Astrocyte (in vitro differentiated cells and primary cell): ENCODE results near the gene NTSR1. TPM values are rescaled to one million over a fixed set of nuclear protein-coding genes. Genes with fewer than 3 reads are reported as not detected.
A peak's percentile ranks its signal among the peaks of the same experiment; 100 is the strongest.

Experiments
- DNase-seq: peaks from one replicate; pipeline ENCODE4 v3.0.0-alpha.2; 2010; ENCODE audit warnings: low read depth
- FAIRE-seq: peaks from 2 replicates; lab custom pipeline; 2011; peaks lifted over from hg19 to GRCh38; lab: Jason Lieb, UNC
- H2AFZ ChIP-seq: 2 replicates; pipeline ENCODE4 v1.6.0; 2012; ENCODE audit warnings: low read depth, low read length, inconsistent platforms
- H3K27ac ChIP-seq: 2 replicates; pipeline ENCODE4 v1.5.1; 2011; ENCODE audit warnings: low read depth, low read length, inconsistent platforms
- H3K27me3 ChIP-seq: 2 replicates; pipeline ENCODE4 v1.6.0; 2011; ENCODE audit warnings: low read length, inconsistent platforms; ENCODE audit not compliant: insufficient read depth
- H3K36me3 ChIP-seq: 2 replicates; pipeline ENCODE4 v1.5.1; 2011; ENCODE audit warnings: low read length, inconsistent platforms; ENCODE audit not compliant: insufficient read depth
- H3K4me1 ChIP-seq: 2 replicates; pipeline ENCODE4 v1.5.1; 2011; ENCODE audit warnings: low read length, inconsistent platforms; ENCODE audit not compliant: insufficient read depth
- H3K4me2 ChIP-seq: 2 replicates; pipeline ENCODE4 v1.6.0; 2012; ENCODE audit warnings: low read length, inconsistent platforms
- H3K4me3 ChIP-seq: 2 replicates; pipeline ENCODE4 v1.5.1; 2011; ENCODE audit warnings: low read depth, mild to moderate bottlenecking, low read length, inconsistent platforms; ENCODE audit not compliant: insufficient read depth
- H3K79me2 ChIP-seq: 2 replicates; pipeline ENCODE4 v1.6.0; 2012; ENCODE audit warnings: mild to moderate bottlenecking, low read length, inconsistent platforms; ENCODE audit not compliant: insufficient read depth
- H3K9ac ChIP-seq: 2 replicates; pipeline ENCODE4 v1.6.0; 2012; ENCODE audit warnings: mild to moderate bottlenecking, low read length, inconsistent platforms
- H3K9me3 ChIP-seq: 2 replicates; pipeline ENCODE4 v1.5.1; 2012; ENCODE audit warnings: low read depth, mild to moderate bottlenecking, low read length, inconsistent platforms; ENCODE audit not compliant: insufficient read depth
- H4K20me1 ChIP-seq: 2 replicates; pipeline ENCODE4 v1.6.0; 2012; ENCODE audit warnings: low read length, inconsistent platforms; ENCODE audit not compliant: insufficient read depth
- H3K27ac Mint-ChIP-seq: one replicate; pipeline ENCODE4 v1.8.0; 2021; ENCODE audit warnings: mild to moderate bottlenecking, mixed read lengths; ENCODE audit not compliant: unreplicated experiment
- H3K27me3 Mint-ChIP-seq: one replicate; pipeline ENCODE4 v1.8.0; 2021; ENCODE audit warnings: low read depth, mixed read lengths; ENCODE audit not compliant: unreplicated experiment
- H3K36me3 Mint-ChIP-seq: one replicate; pipeline ENCODE4 v1.8.0; 2021; ENCODE audit warnings: low read depth, mixed read lengths; ENCODE audit not compliant: unreplicated experiment
- H3K4me1 Mint-ChIP-seq: one replicate; pipeline ENCODE4 v1.8.0; 2021; ENCODE audit warnings: low read depth, mixed read lengths; ENCODE audit not compliant: unreplicated experiment
- H3K4me3 Mint-ChIP-seq: one replicate; pipeline ENCODE4 v1.8.0; 2021; ENCODE audit warnings: mild to moderate bottlenecking, moderate library complexity, mixed read lengths; ENCODE audit not compliant: unreplicated experiment
- H3K9me3 Mint-ChIP-seq: one replicate; pipeline ENCODE4 v1.8.0; 2021; ENCODE audit warnings: mild to moderate bottlenecking, mixed read lengths; ENCODE audit not compliant: unreplicated experiment
- EZH2 ChIP-seq: IDR thresholded peaks from 2 replicates; pipeline ENCODE4 v1.6.1; 2012; ENCODE audit warnings: mild to moderate bottlenecking, low read length, inconsistent platforms; ENCODE audit not compliant: insufficient read depth
- total RNA-seq: library from RNA; stranded (reverse); gene quantifications from 2 replicates; pipeline ENCODE4 v1.2.1, GENCODE V29; 2021
- TF ChIP-seq, protein P1 (sequence below): IDR thresholded peaks from 2 replicates; pipeline ENCODE4 v1.5.1; 2011; ENCODE audit warnings: low read depth, mild to moderate bottlenecking, inconsistent platforms, low read length, moderate library complexity; ENCODE audit not compliant: insufficient read depth

NTSR1 gene
- total RNA-seq, 1 donor from 2014 or later, result 0.16 TPM

- no peak overlapping the region for H3K27ac Mint-ChIP-seq
- FAIRE-seq, result no peak
Measured at GRCh38 chr20:62800314-62801259, 92.0 kb downstream of the NTSR1 start.

GRCh38 chr20:62801284-62802010 is 92.8 kb downstream of the NTSR1 start:
- FAIRE-seq, result no peak
- no peak overlapping the region for H3K4me3 Mint-ChIP-seq

More at GRCh38 chr20:62800314-62801259, 92.0 kb downstream of the NTSR1 start:
- H3K4me3 ChIP-seq, result no peak overlapping the region
- peaks cover 7% of the 10 kb centered on the region for H3K36me3 ChIP-seq
- no peak overlapping the region for H3K27ac ChIP-seq
- TF ChIP-seq EZH2, result no peak
- DNase-seq, result no peak
- peaks cover 36% of the 10 kb centered on the region for H4K20me1 ChIP-seq
- H3K36me3 Mint-ChIP-seq, result peaks cover 18% of the 10 kb centered on the region
- no peaks in the 10 kb centered on the region for H3K27me3 ChIP-seq
- no peaks in the 10 kb centered on the region for H3K27me3 Mint-ChIP-seq
- peaks cover 15% of the 10 kb centered on the region for H3K79me2 ChIP-seq
- H3K9ac ChIP-seq, result no peak overlapping the region
- peak overlapping the region; percentile 62 for H3K4me3 Mint-ChIP-seq
- H3K4me2 ChIP-seq, result no peak overlapping the region
- no peaks in the 10 kb centered on the region for H3K9me3 Mint-ChIP-seq
- H3K9me3 ChIP-seq, result no peaks in the 10 kb centered on the region
- no peak overlapping the region for H2AFZ ChIP-seq
- peaks cover 10% of the 10 kb centered on the region for H3K4me1 Mint-ChIP-seq
- H3K4me1 ChIP-seq, result peaks cover 18% of the 10 kb centered on the region

More at GRCh38 chr20:62801284-62802010, 92.8 kb downstream of the NTSR1 start:
- H3K9ac ChIP-seq, result no peak overlapping the region
- no peak overlapping the region for H3K27ac ChIP-seq
- DNase-seq, result no peak
- H2AFZ ChIP-seq, result no peak overlapping the region
- H3K4me2 ChIP-seq, result no peak overlapping the region
- H3K27me3 ChIP-seq, result no peaks in the 10 kb centered on the region
- H3K36me3 ChIP-seq, result peaks cover 7% of the 10 kb centered on the region
- no peaks in the 10 kb centered on the region for H3K9me3 ChIP-seq
- peaks cover 45% of the 10 kb centered on the region for H4K20me1 ChIP-seq
- no peak overlapping the region for H3K4me3 ChIP-seq
- Mint-ChIP-seq H3K9me3 (no peaks in the 10 kb centered on the region), H3K4me1 (peaks cover 11% of the 10 kb centered on the region), H3K27me3 (no peaks in the 10 kb centered on the region), H3K36me3 (peaks cover 19% of the 10 kb centered on the region), H3K27ac (no peak overlapping the region)
- peaks cover 23% of the 10 kb centered on the region for H3K4me1 ChIP-seq
- H3K79me2 ChIP-seq, result peaks cover 24% of the 10 kb centered on the region
- TF ChIP-seq, protein P1, sequence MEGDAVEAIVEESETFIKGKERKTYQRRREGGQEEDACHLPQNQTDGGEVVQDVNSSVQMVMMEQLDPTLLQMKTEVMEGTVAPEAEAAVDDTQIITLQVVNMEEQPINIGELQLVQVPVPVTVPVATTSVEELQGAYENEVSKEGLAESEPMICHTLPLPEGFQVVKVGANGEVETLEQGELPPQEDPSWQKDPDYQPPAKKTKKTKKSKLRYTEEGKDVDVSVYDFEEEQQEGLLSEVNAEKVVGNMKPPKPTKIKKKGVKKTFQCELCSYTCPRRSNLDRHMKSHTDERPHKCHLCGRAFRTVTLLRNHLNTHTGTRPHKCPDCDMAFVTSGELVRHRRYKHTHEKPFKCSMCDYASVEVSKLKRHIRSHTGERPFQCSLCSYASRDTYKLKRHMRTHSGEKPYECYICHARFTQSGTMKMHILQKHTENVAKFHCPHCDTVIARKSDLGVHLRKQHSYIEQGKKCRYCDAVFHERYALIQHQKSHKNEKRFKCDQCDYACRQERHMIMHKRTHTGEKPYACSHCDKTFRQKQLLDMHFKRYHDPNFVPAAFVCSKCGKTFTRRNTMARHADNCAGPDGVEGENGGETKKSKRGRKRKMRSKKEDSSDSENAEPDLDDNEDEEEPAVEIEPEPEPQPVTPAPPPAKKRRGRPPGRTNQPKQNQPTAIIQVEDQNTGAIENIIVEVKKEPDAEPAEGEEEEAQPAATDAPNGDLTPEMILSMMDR, result no peak
- no peak for TF ChIP-seq EZH2
